ENCODE data around the gene KLF11. TPM values are rescaled to one million over a fixed set of nuclear protein-coding genes. Genes with fewer than 3 reads are reported as not detected.

KLF11 gene
- polyA plus RNA-seq, 1 donor from 2014 or later: 5.7 TPM

DNA sequence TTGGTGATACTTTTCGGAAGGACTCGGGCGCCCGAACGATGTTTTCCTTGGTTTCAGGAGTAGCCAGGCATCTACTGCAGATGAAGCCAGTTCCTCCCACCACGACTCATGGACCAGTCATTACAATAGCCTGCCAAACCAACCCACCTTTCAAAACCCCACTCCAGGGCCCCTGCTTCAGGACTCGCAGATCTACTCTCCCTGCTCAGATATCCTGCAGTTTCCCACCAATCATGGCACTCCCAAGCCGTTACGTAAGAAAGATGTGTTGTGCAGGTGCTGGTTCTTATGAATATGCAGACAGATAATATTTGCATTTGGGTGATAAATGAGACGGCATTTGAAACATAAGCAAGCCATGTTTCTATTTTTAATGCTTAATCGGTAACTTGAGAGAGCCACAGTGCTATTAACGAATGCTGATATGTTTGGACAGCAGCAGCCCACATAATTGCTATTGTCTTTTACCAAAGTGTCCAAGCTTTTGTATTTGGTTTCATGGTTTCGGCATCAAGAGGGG, 40.4 kb downstream of the KLF11 start:
- Histone ChIP-seq H3K27ac (ENCODE audit: low read length) (no peak overlapping the region), H3K79me2 (replicated peaks; ENCODE audit: insufficient read depth, low read length) (no peaks in the 10 kb centered on the region), H4K20me1 (ENCODE audit: insufficient read depth) (no peaks in the 10 kb centered on the region), H3K36me3 (ENCODE audit: insufficient read depth, low read length) (no peaks in the 10 kb centered on the region), H3K9ac (ENCODE audit: low read length) (no peak overlapping the region), H3K27me3 (ENCODE audit: insufficient read depth, low read depth, low read length) (peaks cover 35% of the 10 kb centered on the region), H3K4me3 (ENCODE audit: low read length) (no peak overlapping the region), H3K9me2 (ENCODE audit: insufficient read depth, low read length) (no peaks in the 10 kb centered on the region), H3F3A (ENCODE audit: insufficient read depth, low read length, poor library complexity, severe bottlenecking) (no peaks in the 10 kb centered on the region), H2AFZ (ENCODE audit: low read depth, low read length) (no peak overlapping the region), H3K4me2 (ENCODE audit: low read length) (no peak overlapping the region), H3K9me3 (ENCODE audit: low read length) (no peaks in the 10 kb centered on the region)
- TF ChIP-seq EP300 (conservative IDR thresholded peaks at IDR 0.05; ENCODE audit: poor library complexity, severe bottlenecking) (no peak), POLR2AphosphoS5 (IDR thresholded peaks at IDR 0.05) (no peak), SMC3 (conservative IDR thresholded peaks at IDR 0.05; ENCODE audit: poor library complexity) (no peak), EZH2 (IDR thresholded peaks at IDR 0.05; ENCODE audit: borderline replicate concordance, insufficient read depth, low read length, poor library complexity, severe bottlenecking) (no peak), TAF1 (IDR thresholded peaks at IDR 0.05; ENCODE audit: low read depth) (no peak), RAD21 (conservative IDR thresholded peaks at IDR 0.05) (no peak), MXI1 (conservative IDR thresholded peaks at IDR 0.05; ENCODE audit: poor library complexity, severe bottlenecking) (no peak)
- TF ChIP-seq, protein P1, sequence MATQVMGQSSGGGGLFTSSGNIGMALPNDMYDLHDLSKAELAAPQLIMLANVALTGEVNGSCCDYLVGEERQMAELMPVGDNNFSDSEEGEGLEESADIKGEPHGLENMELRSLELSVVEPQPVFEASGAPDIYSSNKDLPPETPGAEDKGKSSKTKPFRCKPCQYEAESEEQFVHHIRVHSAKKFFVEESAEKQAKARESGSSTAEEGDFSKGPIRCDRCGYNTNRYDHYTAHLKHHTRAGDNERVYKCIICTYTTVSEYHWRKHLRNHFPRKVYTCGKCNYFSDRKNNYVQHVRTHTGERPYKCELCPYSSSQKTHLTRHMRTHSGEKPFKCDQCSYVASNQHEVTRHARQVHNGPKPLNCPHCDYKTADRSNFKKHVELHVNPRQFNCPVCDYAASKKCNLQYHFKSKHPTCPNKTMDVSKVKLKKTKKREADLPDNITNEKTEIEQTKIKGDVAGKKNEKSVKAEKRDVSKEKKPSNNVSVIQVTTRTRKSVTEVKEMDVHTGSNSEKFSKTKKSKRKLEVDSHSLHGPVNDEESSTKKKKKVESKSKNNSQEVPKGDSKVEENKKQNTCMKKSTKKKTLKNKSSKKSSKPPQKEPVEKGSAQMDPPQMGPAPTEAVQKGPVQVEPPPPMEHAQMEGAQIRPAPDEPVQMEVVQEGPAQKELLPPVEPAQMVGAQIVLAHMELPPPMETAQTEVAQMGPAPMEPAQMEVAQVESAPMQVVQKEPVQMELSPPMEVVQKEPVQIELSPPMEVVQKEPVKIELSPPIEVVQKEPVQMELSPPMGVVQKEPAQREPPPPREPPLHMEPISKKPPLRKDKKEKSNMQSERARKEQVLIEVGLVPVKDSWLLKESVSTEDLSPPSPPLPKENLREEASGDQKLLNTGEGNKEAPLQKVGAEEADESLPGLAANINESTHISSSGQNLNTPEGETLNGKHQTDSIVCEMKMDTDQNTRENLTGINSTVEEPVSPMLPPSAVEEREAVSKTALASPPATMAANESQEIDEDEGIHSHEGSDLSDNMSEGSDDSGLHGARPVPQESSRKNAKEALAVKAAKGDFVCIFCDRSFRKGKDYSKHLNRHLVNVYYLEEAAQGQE (IDR thresholded peaks at IDR 0.05; ENCODE audit: borderline replicate concordance): no peak
- TF ChIP-seq, protein P2, sequence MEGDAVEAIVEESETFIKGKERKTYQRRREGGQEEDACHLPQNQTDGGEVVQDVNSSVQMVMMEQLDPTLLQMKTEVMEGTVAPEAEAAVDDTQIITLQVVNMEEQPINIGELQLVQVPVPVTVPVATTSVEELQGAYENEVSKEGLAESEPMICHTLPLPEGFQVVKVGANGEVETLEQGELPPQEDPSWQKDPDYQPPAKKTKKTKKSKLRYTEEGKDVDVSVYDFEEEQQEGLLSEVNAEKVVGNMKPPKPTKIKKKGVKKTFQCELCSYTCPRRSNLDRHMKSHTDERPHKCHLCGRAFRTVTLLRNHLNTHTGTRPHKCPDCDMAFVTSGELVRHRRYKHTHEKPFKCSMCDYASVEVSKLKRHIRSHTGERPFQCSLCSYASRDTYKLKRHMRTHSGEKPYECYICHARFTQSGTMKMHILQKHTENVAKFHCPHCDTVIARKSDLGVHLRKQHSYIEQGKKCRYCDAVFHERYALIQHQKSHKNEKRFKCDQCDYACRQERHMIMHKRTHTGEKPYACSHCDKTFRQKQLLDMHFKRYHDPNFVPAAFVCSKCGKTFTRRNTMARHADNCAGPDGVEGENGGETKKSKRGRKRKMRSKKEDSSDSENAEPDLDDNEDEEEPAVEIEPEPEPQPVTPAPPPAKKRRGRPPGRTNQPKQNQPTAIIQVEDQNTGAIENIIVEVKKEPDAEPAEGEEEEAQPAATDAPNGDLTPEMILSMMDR (IDR thresholded peaks at IDR 0.05; ENCODE audit: poor library complexity, severe bottlenecking): no peak

DNA sequence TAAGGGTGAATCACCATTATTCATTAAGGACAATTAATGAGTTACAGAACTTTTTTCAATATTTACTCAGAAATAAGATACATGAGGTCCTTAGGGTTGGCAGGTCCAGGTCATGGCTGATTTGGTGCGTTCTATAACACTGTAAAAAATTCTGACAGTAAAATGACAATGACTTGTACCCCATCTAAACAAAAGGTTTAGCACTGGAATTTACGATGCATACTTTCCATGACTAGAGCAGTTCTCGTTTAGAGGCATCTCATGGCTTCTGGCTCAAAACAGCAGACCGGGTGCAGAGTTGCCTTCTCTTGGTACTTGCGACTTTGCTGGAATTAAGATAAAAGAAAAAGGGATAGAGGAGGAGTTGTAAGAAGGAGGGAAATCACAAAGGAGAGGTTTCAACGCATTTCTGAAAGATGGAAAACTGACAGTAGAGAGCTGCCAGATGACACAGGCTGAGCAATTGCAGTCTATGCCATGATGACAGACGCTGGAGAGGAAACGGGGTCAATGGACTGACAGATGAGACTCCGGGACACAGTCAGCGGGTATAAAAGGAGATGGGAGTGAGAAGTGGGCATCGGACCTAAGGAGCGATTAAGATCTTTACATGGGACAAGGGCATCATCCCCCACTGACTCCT, 41.0 kb downstream of the KLF11 start:
- H3K27me3 ChIP-seq (ENCODE audit: insufficient read depth, low read depth, low read length): peaks cover 29% of the 10 kb centered on the region
- no peak overlapping the region for H3K4me2 ChIP-seq (ENCODE audit: low read length)
- H3K27ac ChIP-seq (ENCODE audit: low read length): no peak overlapping the region
- no peak overlapping the region for H3K9ac ChIP-seq (ENCODE audit: low read length)
- no peaks in the 10 kb centered on the region for H4K20me1 ChIP-seq (ENCODE audit: insufficient read depth)
- H3K9me3 ChIP-seq (ENCODE audit: low read length): no peaks in the 10 kb centered on the region
- no peak overlapping the region for H2AFZ ChIP-seq (ENCODE audit: low read depth, low read length)
- H3K36me3 ChIP-seq (ENCODE audit: insufficient read depth, low read length): no peaks in the 10 kb centered on the region
- no peaks in the 10 kb centered on the region for H3K79me2 ChIP-seq (replicated peaks; ENCODE audit: insufficient read depth, low read length)
- no peak for TF ChIP-seq SMC3 (conservative IDR thresholded peaks at IDR 0.05; ENCODE audit: poor library complexity)
- TF ChIP-seq TAF1 (IDR thresholded peaks at IDR 0.05; ENCODE audit: low read depth): no peak
- no peak for TF ChIP-seq EP300 (conservative IDR thresholded peaks at IDR 0.05; ENCODE audit: poor library complexity, severe bottlenecking)
- TF ChIP-seq, protein P1 (IDR thresholded peaks at IDR 0.05; ENCODE audit: borderline replicate concordance): no peak
- no peak for TF ChIP-seq POLR2AphosphoS5 (IDR thresholded peaks at IDR 0.05)
- TF ChIP-seq, protein P2 (IDR thresholded peaks at IDR 0.05; ENCODE audit: poor library complexity, severe bottlenecking): no peak
- TF ChIP-seq MXI1 (conservative IDR thresholded peaks at IDR 0.05; ENCODE audit: poor library complexity, severe bottlenecking): no peak
- no peak for TF ChIP-seq RAD21 (conservative IDR thresholded peaks at IDR 0.05)
- no peak for TF ChIP-seq EZH2 (IDR thresholded peaks at IDR 0.05; ENCODE audit: borderline replicate concordance, insufficient read depth, low read length, poor library complexity, severe bottlenecking)
- no peaks in the 10 kb centered on the region for H3F3A ChIP-seq (ENCODE audit: insufficient read depth, low read length, poor library complexity, severe bottlenecking)
- H3K4me3 ChIP-seq (ENCODE audit: low read length): no peak overlapping the region
- H3K9me2 ChIP-seq (ENCODE audit: insufficient read depth, low read length): no peaks in the 10 kb centered on the region
